Thymus (tissue), 11 donors: ENCODE measurements around the gene ERMP1. TPM values are rescaled to one million over a fixed set of nuclear protein-coding genes. Genes with fewer than 3 reads are reported as not detected.

Source experiments
- DNase-seq, 9 donors: peaks; one replicate each; pipeline ENCODE4 v3.0.0-alpha.2; 2013; ENCODE audit warnings: low spot score in 9 of 9, low read depth in 6 of 9, missing footprints in 1 of 9
- H3K27ac ChIP-seq, 2 donors: one replicate each; pipeline ENCODE4 v1.5.1; 2013; ENCODE audit warnings: control low read depth in 1 of 2, low read depth in 1 of 2, low read length in 1 of 2, mild to moderate bottlenecking in 1 of 2, moderate library complexity in 1 of 2
- H3K27me3 ChIP-seq, 2 donors: one replicate each; pipeline ENCODE4 v1.5.1; 2013; ENCODE audit warnings: low read length in 1 of 2; ENCODE audit not compliant: control insufficient read depth in 2 of 2, insufficient read depth in 1 of 2
- H3K36me3 ChIP-seq, 2 donors: one replicate each; pipeline ENCODE4 v1.5.1; 2013; ENCODE audit warnings: low read length in 1 of 2, mild to moderate bottlenecking in 1 of 2, moderate library complexity in 1 of 2; ENCODE audit not compliant: control insufficient read depth in 2 of 2, insufficient read depth in 2 of 2
- H3K4me1 ChIP-seq, 2 donors: one replicate each; pipeline ENCODE4 v1.5.1; 2013; ENCODE audit warnings: low read length in 2 of 2; ENCODE audit not compliant: control insufficient read depth in 2 of 2, insufficient read depth in 2 of 2
- H3K4me3 ChIP-seq, 2 donors: one replicate each; pipeline ENCODE4 v1.5.1; 2013; ENCODE audit warnings: low read length in 2 of 2, control low read depth in 1 of 2, mild to moderate bottlenecking in 1 of 2
- H3K9me3 ChIP-seq, 2 donors: one replicate each; pipeline ENCODE4 v1.5.1; 2013; ENCODE audit warnings: low read length in 1 of 2, mild to moderate bottlenecking in 1 of 2; ENCODE audit not compliant: control insufficient read depth in 2 of 2, insufficient read depth in 1 of 2
- WGBS: extraction: QIAGEN DNeasy Blood & Tissue Kit; methylation state at CpG from one replicate; pipeline ENCODE4 v1.1.7; 2013; 5-methylcytosine and 5-hydroxymethylcytosine counted together
- polyA plus RNA-seq: library from polyadenylated mRNA; stranded (reverse); fragments of 200-250 nt; gene quantifications from one replicate; pipeline ENCODE4 v1.2.3, GENCODE V29; 2013
- total RNA-seq: library from RNA; stranded (reverse); fragments of 120-200 nt; gene quantifications from one replicate; pipeline ENCODE4 v1.2.4, GENCODE V29; 2013
- donor health status: healthy.

ERMP1 gene
- total and polyA plus RNA-seq, 2 donors, result 11.2 to 16.6 TPM

DNA sequence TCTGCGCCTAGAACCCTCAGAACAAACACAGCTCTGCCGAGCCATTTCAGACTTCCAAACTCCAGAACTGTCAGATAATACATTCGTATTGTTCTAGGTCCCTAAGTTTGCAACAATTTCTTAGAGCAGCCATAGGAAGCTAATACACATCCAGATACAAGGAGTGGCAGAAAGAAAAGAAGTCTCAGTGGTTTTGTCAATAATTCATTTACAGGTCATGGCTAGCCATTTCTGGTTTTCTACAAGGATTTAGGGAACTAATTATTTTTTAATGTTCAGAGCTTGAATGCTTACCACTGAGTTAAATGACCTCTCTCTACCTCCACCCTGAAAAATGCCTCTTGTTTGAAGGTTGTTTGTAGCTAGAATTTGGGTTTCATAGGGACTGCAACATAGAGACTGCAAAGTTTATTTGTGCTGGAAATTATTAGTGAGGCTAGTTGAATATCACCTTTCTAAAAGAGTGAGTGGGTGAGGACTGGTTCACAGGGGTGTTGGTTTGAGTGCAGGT lies 15.5 kb upstream of the ERMP1 start:
- no peaks in the 10 kb centered on the region for H3K27me3 ChIP-seq
- no peak for DNase-seq
- H3K9me3 ChIP-seq, result no peaks in the 10 kb centered on the region
- peaks cover 17 to 35% of the 10 kb centered on the region in 2 donors for H3K4me1 ChIP-seq
- no peak overlapping the region for H3K4me3 ChIP-seq
- no peak overlapping the region for H3K27ac ChIP-seq
- WGBS, result 96% methylated on average over 3 of the region's 3 CpGs
- H3K36me3 ChIP-seq, result no peaks in the 10 kb centered on the region

DNA sequence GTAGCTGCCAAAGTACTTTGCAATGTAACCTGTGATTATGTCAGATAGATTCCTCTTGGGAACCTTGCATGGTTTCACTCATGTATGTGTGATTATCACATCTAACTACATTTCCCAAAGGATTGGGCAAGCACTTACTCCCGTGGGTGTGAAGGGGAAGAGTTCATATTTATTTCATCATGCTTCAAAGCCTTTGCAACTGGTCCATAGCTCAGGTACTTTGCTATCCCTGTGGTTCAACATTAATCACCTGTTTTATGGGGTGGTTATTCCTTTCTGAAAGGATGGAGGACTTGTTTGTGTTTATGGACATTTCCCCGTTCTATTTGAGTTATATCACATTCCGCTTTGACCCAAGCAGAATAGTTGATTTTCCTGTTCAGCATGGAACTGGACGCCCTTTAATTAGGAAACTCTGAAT lies 13.6 kb upstream of the ERMP1 start:
- 92% methylated on average over 4 of the region's 4 CpGs for WGBS
- Histone ChIP-seq H3K4me3 (no peak overlapping the region), H3K27me3 (peaks cover 0 to 2% of the 10 kb centered on the region in 2 donors), H3K36me3 (no peaks in the 10 kb centered on the region), H3K27ac (no peak overlapping the region), H3K4me1 (peaks cover 18 to 49% of the 10 kb centered on the region in 2 donors), H3K9me3 (peaks cover 0 to 5% of the 10 kb centered on the region in 2 donors)
- DNase-seq, result no peak

DNA sequence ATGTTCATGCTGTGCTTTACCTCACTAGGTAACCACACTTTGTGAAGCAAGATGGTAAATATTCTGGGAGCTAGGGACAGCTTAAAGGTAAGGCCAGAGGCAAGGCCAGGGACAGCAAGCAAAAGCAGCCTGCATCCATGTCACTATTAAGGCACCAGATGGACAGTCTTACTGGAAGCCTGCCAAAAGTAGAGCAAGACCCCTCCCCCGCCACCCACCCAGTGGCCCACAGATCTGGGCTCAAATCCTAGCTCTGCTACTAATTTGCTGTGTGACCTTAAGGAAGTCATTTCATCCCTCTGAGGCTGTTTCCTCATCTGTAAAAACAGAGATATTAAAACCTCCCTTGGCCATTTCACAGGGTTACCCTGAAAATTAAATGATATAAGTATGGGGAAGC lies 13.2 kb upstream of the ERMP1 start:
- Histone ChIP-seq H3K27me3 (peaks cover 0 to 2% of the 10 kb centered on the region in 2 donors), H3K4me3 (no peak overlapping the region), H3K4me1 (peaks cover 22 to 50% of the 10 kb centered on the region in 2 donors), H3K36me3 (no peaks in the 10 kb centered on the region), H3K9me3 (peaks cover 0 to 5% of the 10 kb centered on the region in 2 donors), H3K27ac (no peak overlapping the region)
- DNase-seq, result no peak
- WGBS, result 100% methylated on average over 1 of the region's 1 CpG

DNA sequence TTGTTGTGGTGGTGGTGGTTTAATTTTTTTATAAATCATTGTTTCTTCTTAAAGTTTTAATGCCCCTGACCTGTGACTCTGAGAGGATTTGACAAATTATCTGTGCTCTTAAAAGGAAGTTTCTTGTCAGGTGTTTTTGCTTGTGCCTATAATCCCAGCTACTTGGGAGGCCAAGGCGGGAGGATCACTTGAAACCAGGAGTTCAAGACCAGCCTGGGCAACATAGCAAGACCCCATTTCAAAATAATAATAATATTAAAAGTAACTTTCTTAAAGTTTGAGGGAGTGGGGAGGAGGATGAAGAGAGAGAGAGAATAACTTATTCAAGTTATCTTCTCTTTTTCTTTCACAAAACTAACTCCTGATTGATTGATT lies 12.2 kb upstream of the ERMP1 start:
- Histone ChIP-seq H3K4me1 (peaks cover 22 to 53% of the 10 kb centered on the region in 2 donors), H3K36me3 (no peaks in the 10 kb centered on the region), H3K27me3 (peaks cover 3 to 6% of the 10 kb centered on the region in 2 donors), H3K27ac (peak overlapping the region in 1 of 2 donors; percentile 72), H3K9me3 (peaks cover 0 to 5% of the 10 kb centered on the region in 2 donors), H3K4me3 (no peak overlapping the region)
- DNase-seq, result no peak
- 30% methylated on average over 1 of the region's 1 CpG for WGBS

DNA sequence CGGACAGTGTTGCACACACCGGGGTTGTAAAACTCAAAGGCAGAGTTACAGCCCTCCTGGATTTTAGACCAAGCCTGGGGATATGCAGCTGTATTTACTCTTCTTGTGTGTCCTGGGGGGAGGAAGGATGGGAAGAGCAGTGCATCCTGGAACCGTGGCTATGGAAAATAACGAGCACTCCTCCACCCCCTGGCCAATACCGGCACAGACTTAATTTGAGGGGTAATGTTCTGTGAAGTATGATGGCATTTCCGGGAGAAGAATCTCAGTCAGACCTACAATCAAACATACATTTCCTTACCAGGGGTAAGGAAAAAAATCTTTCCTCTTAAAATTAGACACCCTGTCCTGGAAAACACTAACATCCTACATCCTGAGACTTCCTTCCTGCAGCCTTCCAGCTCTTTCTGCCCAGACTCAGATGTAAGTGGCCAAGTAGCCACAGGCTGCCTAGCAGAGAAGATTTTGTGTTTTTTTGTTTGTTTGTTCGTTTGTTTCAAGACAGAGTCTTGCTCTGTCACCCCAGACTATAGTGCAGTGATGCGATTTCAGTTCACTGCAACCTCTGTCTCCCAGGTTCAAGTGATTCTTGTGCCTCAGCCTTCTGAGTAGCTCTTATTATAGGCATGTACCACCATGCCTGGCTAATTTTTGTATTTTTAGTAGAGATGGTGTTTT lies 11.0 kb upstream of the ERMP1 start:
- whole genome bisulfite sequencing, result 28% methylated on average over 8 of the region's 8 CpGs

GRCh38 chr9:5842929-5843793 lies 10.2 kb upstream of the ERMP1 start:
- Histone ChIP-seq H3K27ac (peak overlapping the region in 1 of 2 donors; percentile 59), H3K4me3 (no peak overlapping the region)
- 83% methylated on average over 5 of the region's 5 CpGs for WGBS

More for the DNA sequence above, 11.0 kb upstream of the ERMP1 start:
- Histone ChIP-seq H3K36me3 (no peaks in the 10 kb centered on the region), H3K27me3 (peaks cover 6 to 11% of the 10 kb centered on the region in 2 donors), H3K4me1 (peaks cover 22 to 56% of the 10 kb centered on the region in 2 donors), H3K9me3 (peaks cover 0 to 5% of the 10 kb centered on the region in 2 donors), H3K4me3 (no peak overlapping the region), H3K27ac (peak overlapping the region; percentile 72 to 78)
- peak in 1 of 9 donors; percentile 47 for DNase-seq

DNA sequence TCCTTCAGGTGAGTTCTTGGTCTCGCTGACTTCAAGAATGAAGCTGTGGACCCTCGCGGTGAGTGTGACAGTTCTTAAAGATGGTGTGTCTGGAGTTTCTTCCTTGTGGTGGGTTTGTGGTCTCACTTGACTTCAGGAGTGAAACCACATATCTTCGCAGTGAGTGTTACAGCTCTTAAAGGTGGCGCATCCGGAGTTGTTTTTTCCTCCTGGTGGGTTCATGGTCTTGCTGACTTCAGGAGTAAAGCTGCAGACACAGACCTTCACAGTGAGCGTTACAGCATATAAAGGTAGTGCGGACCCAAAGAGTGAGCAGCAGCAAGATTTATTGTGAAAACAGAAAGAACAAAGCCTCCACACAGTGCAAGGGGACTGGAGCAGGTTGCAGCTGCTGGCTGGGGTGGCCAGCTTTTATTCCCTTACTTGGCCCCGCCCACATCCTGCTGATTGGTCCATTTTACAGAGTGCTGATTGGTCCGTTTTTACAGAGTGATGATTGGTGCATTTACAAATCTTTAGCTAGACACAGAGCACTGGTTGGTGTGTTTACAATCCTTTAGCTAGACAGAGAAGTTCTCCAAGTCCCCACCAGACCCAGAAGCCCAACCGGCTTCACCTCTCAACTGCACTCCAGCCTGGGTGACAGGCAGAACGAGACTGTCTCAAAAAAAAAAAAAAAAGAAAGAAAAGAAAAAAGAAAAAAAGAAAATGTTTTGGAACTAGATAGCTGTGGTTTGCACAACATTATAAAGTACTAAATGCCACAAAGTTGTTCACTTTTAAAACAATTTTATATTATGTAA lies 9.1 kb upstream of the ERMP1 start:
- DNase-seq, result peak in 8 of 9 donors; percentile 47 to 93 (median 70)
- no peak overlapping the region for H3K4me3 ChIP-seq
- peaks cover 6 to 16% of the 10 kb centered on the region in 2 donors for H3K27me3 ChIP-seq
- H3K4me1 ChIP-seq, result peaks cover 22 to 56% of the 10 kb centered on the region in 2 donors
- WGBS, result 31% methylated on average over 12 of the region's 12 CpGs
- H3K9me3 ChIP-seq, result peaks cover 0 to 5% of the 10 kb centered on the region in 2 donors
- H3K36me3 ChIP-seq, result no peaks in the 10 kb centered on the region
- peak overlapping the region; percentile 72 to 76 for H3K27ac ChIP-seq

More at GRCh38 chr9:5842929-5843793, 10.2 kb upstream of the ERMP1 start:
- DNase-seq, result no peak
- Histone ChIP-seq H3K4me1 (peaks cover 22 to 56% of the 10 kb centered on the region in 2 donors), H3K36me3 (no peaks in the 10 kb centered on the region), H3K27me3 (peaks cover 6 to 15% of the 10 kb centered on the region in 2 donors), H3K9me3 (peaks cover 0 to 5% of the 10 kb centered on the region in 2 donors)

- Histone ChIP-seq H3K27me3 (peaks cover 6 to 16% of the 10 kb centered on the region in 2 donors), H3K36me3 (no peaks in the 10 kb centered on the region), H3K9me3 (peaks cover 0 to 5% of the 10 kb centered on the region in 2 donors), H3K4me3 (no peak overlapping the region), H3K27ac (no peak overlapping the region), H3K4me1 (peaks cover 22 to 50% of the 10 kb centered on the region in 2 donors)
- 74% methylated on average over 3 of the region's 3 CpGs for WGBS
- no peak for DNase-seq
Measured at GRCh38 chr9:5840788-5841187, 7.9 kb upstream of the ERMP1 start.
